Heart left ventricle (tissue), 16 donors: ENCODE results near the gene EPHA7. TPM values are rescaled to one million over a fixed set of nuclear protein-coding genes. Genes with fewer than 3 reads are reported as not detected.

Experiments
- ATAC-seq, 4 donors: fragments of 200-7000 bp; cut with Tn5 transposase; one replicate each; pipeline ENCODE4 v1.9.1; 2020 to 2022; ENCODE audit warnings: moderate library complexity in 4 of 4, mild to moderate bottlenecking in 3 of 4, moderate number of reproducible peaks in 1 of 4
- DNase-seq, 5 donors: peaks; one replicate each; pipeline ENCODE4 v3.0.0-alpha.2; 2020
- H3K27ac ChIP-seq, 12 donors: fragments of 200-600 bp; sonication (generic) in 4 of 12; one replicate each; pipeline versions ENCODE4 v1.5.0 to v1.8.0; 2016 to 2022; ENCODE audit warnings: mild to moderate bottlenecking in 2 of 12
- H3K27me3 ChIP-seq, 9 donors: fragments of 200-600 bp; sonication (generic) in 2 of 9; one replicate each; pipeline versions ENCODE4 v1.5.1 to v1.8.0; 2016 to 2022; ENCODE audit warnings: mild to moderate bottlenecking in 3 of 9
- H3K36me3 ChIP-seq, 9 donors: fragments of 200-600 bp; sonication (generic) in 2 of 9; one replicate each; pipeline versions ENCODE4 v1.5.0 to v1.8.0; 2018 to 2022; ENCODE audit warnings: mild to moderate bottlenecking in 2 of 9
- H3K4me1 ChIP-seq, 12 donors: fragments of 200-600 bp; sonication (generic) in 4 of 12; one replicate each; pipeline versions ENCODE4 v1.5.0 to v1.8.0; 2016 to 2022; ENCODE audit warnings: mild to moderate bottlenecking in 3 of 12
- H3K4me3 ChIP-seq, 12 donors: fragments of 200-600 bp; sonication (generic) in 4 of 12; one replicate each; pipeline versions ENCODE4 v1.5.0 to v1.8.0; 2017 to 2022; ENCODE audit warnings: mild to moderate bottlenecking in 9 of 12, moderate library complexity in 4 of 12
- H3K9me3 ChIP-seq, 12 donors: fragments of 200-600 bp; sonication (generic) in 4 of 12; one replicate each; pipeline versions ENCODE4 v1.5.0 to v1.8.0; 2016 to 2022; ENCODE audit warnings: mild to moderate bottlenecking in 1 of 12
- CTCF ChIP-seq, 12 donors: fragments of 200-600 bp; sonication (generic) in 4 of 12; IDR thresholded peaks; one replicate each; pipeline versions ENCODE4 v1.5.0 to v1.8.0; 2018 to 2022; ENCODE audit warnings: antibody characterized with exemption in 12 of 12, mild to moderate bottlenecking in 5 of 12
- POLR2A ChIP-seq, 2 donors: fragments of 450-650 bp; IDR thresholded peaks; one replicate each; pipeline ENCODE4 v1.6.1; 2017; ENCODE audit warnings: antibody characterized with exemption in 2 of 2, mild to moderate bottlenecking in 2 of 2, moderate library complexity in 2 of 2
- WGBS, 4 donors: extraction: QIAGEN DNeasy Blood & Tissue Kit in 2 of 4; methylation state at CpG; one replicate each; pipeline versions ENCODE4 v1.1.5 to v1.1.7; 2013 to 2018; 5-methylcytosine and 5-hydroxymethylcytosine counted together
- intact Hi-C, 10 donors: fragments of 100-400 bp; cut with DNase I; formaldehyde crosslinking; loops; one replicate each; pipeline versions ENCODE4 v1.11.1 to v1.14.2; 2022
- long read RNA-seq, 3 donors: library from polyadenylated mRNA; unstranded; transcript quantifications; one replicate each; pipeline ENCODE4 v2.0.0, GENCODE V29; 2020 to 2021
- polyA plus RNA-seq, 2 donors: library from polyadenylated mRNA; stranded (reverse); fragments of 200-250 nt; gene quantifications; one replicate each; pipeline ENCODE4 v1.2.3, GENCODE V29; 2013
- total RNA-seq, 9 donors: library from RNA; depleted of rRNA in 2 of 9; stranded (reverse); fragments of >200 nt in 2 of 9; fragmentation: NEBNext Ultra II Directional in 3 of 9; extraction: Animal tissue kit (Norgen Biotek cat#: 25700) in 3 of 9; gene quantifications; one replicate each; pipeline versions ENCODE4 v1.1.0 to v1.2.4, GENCODE V29; 2016 to 2023
- donor health status: ischemic (EF 13 %, LVEDD 7.1; RV severe dilation, severe dysfunction).
- donor health status: healthy with polysubstance abuse.
- donor health status: DM: no; HTN: yes; CAD: no.
- donor health status: DM: no; HTN: no; CAD: no.
- donor health status: ischemic (EF 25% LVEDD 6.9; RV normal size, moderate dysfunction).
- donor health status: ischemic (EF 25% LVEDD 5.7; RV mildly dilated, moderate dysfunction).
- donor health status: healthy.
- donor health status: DM: yes; HTN: yes; CAD: no.
- donor health status: ischemic (EF 35%, LVEDD 5.7; RV mildly dilated, moderate dysfunction).
- donor health status: nonischemic (EF 11% LVEDD 7.7; RV severe dilation, severe dysfunction).
- donor health status: DM: yes; HTN: yes; CAD: no.
- donor health status: PGD.
- donor health status: ischemic (EF 29% LVEDD 5.4; RV normal size, mild dysfunction).
- donor health status: nonischemic (EF 23%, LVEDD 6.1; RV moderate dilation, normal function).

The EPHA7 gene
- 10 to 100 TPM in 1 of 9 donors, 1 to 10 TPM in 8; 2.1 to 12.1 (median 3.1) TPM for total RNA-seq
- polyA plus RNA-seq: 1 to 10 TPM; 1.3 to 1.5 TPM
- long read RNA-seq, donor 1, full-length matches to known transcripts: 2 of 12 reads
- long read RNA-seq, donor 1, partial matches to known transcripts: 1 of 12 reads
- long read RNA-seq, donor 1, other reads (novel, unspliced or antisense): 9 of 12 reads
- long read RNA-seq, donor 2, full-length matches to known transcripts: 2 of 8 reads
- long read RNA-seq, donor 2, partial matches to known transcripts: 0 of 8 reads
- long read RNA-seq, donor 2, other reads (novel, unspliced or antisense): 6 of 8 reads
- long read RNA-seq, donor 3, full-length matches to known transcripts: 1 of 5 reads
- long read RNA-seq, donor 3, partial matches to known transcripts: 1 of 5 reads
- long read RNA-seq, donor 3, other reads (novel, unspliced or antisense): 3 of 5 reads

- Histone ChIP-seq H3K9me3 (no peaks in the 10 kb centered on the region), H3K4me3 (peak within 1 kb of the TSS; percentile 31 to 73 (median 60)), H3K36me3 (no peaks in the 10 kb centered on the region), H3K27me3 (peaks cover 4 to 76% (median 49%) of the 10 kb centered on the region in 9 donors), H3K27ac (peak within 1 kb of the TSS in 10 of 12 donors; percentile 11 to 85 (median 66)), H3K4me1 (peaks cover 0 to 30% (median 11%) of the 10 kb centered on the region in 12 donors)
- intact Hi-C loops: loop anchor here in 4 of 10 donors (1.0 to 10.0 kb wide), 4 partner anchors 197 to 607 kb away; no protein-coding TSS in a partner anchor
- 1% methylated on average over 43 to 50 of the region's 50 CpGs for WGBS, 4 donors
- peak; percentile 26 to 73 for TF ChIP-seq POLR2A (IDR thresholded peaks at IDR 0.05)
- no peak for TF ChIP-seq CTCF (IDR thresholded peaks at IDR 0.05)
- ATAC-seq (peak; percentile 96 to 97 (median 96)), DNase-seq (peak; percentile 90 to 95 (median 94))
These were observed at the start of gene EPHA7 for GRCh38 chr6:93419304-93420162. Gene EPHA7, minus strand, starts transcription at chr6:93419559. Its CDS starts 218 bp downstream, at chr6:93419341.

GRCh38 chr6:93468291-93468690, 48.9 kb upstream of the EPHA7 start:
- no peaks in the 10 kb centered on the region for H3K4me1 ChIP-seq
- no peak for DNase-seq
- H3K36me3 ChIP-seq: no peaks in the 10 kb centered on the region
- H3K27ac ChIP-seq: no peak overlapping the region
- H3K9me3 ChIP-seq: no peaks in the 10 kb centered on the region
- intact Hi-C loops: no loop called here
- no peak overlapping the region for H3K4me3 ChIP-seq
- no peaks in the 10 kb centered on the region for H3K27me3 ChIP-seq
- 41 to 51% (median 46%) methylated on average over 4 of the region's 4 CpGs for WGBS, 4 donors
- TF ChIP-seq CTCF (IDR thresholded peaks at IDR 0.05) (no peak), POLR2A (IDR thresholded peaks at IDR 0.05) (no peak)
- ATAC-seq: no peak

- H3K4me1 ChIP-seq: no peaks in the 10 kb centered on the region
- H3K9me3 ChIP-seq: no peaks in the 10 kb centered on the region
- 78 to 85% (median 82%) methylated on average over 6 of the region's 6 CpGs for WGBS, 4 donors
- TF ChIP-seq POLR2A (IDR thresholded peaks at IDR 0.05): no peak
- no peak for TF ChIP-seq CTCF (IDR thresholded peaks at IDR 0.05)
- ATAC-seq (no peak), DNase-seq (no peak)
- no peaks in the 10 kb centered on the region for H3K36me3 ChIP-seq
- no peak overlapping the region for H3K4me3 ChIP-seq
- intact Hi-C loops: no loop called here
- no peak overlapping the region for H3K27ac ChIP-seq
- H3K27me3 ChIP-seq: no peaks in the 10 kb centered on the region
These were observed 35.2 kb upstream of the EPHA7 start for GRCh38 chr6:93454533-93454932.

- 88 to 92% (median 89%) methylated on average over 3 of the region's 3 CpGs for WGBS, 4 donors
These were observed 34.6 kb upstream of the EPHA7 start for GRCh38 chr6:93453956-93454355.

More at GRCh38 chr6:93453956-93454355, 34.6 kb upstream of the EPHA7 start:
- Histone ChIP-seq H3K27ac (no peak overlapping the region), H3K27me3 (no peaks in the 10 kb centered on the region), H3K4me1 (no peaks in the 10 kb centered on the region), H3K9me3 (no peaks in the 10 kb centered on the region), H3K4me3 (no peak overlapping the region), H3K36me3 (no peaks in the 10 kb centered on the region)
- no peak for TF ChIP-seq POLR2A (IDR thresholded peaks at IDR 0.05)
- TF ChIP-seq CTCF (IDR thresholded peaks at IDR 0.05): no peak
- intact Hi-C loops: no loop called here
- ATAC-seq (no peak), DNase-seq (no peak)
